T47D (cell line): ENCODE results near the gene SAFB2.

Experiments used
- DNase-seq, 2 experiments: peaks; one replicate each; pipeline versions ENCODE4 v3.0.0 to v3.0.0-alpha.2; 2011 to 2012; ENCODE audit warnings: low read depth in 1 of 2, low spot score in 1 of 2
- JUND ChIP-seq: IDR thresholded peaks from 2 replicates; pipeline ENCODE4 v1.6.1; 2012; ENCODE audit warnings: low read depth
- in situ Hi-C: cut with HindIII; loops from 2 replicates; pipeline ENCODE4 v1.10.0; 2016; ENCODE audit warnings: low sequenced_read_pairs, low pct_unique_long_range_greater_than_20kb

The SAFB2 gene

DNA sequence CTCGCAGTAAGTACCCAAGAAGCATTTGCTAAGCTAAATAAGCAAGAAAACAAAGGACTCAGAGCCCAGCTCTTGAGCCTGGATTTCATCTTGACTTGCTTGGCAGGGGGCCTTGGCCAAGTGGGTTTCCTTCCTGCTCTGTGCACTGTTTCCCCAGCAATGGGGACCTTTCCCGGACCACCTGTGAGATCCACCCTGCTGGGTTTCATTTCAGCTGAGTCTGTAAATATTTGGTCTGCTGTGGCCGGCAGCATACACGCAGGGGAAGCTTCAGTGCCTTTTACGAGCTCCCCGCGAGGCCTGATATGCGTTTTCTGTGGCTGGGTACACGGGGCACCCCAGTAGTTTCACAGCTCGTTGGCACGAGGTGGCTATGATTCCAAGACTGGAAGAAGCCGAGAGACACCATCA is 42.4 kb downstream of the SAFB2 start:
- DNase-seq = no peak
- in situ Hi-C loops = no loop called here
- TF ChIP-seq JUND = no peak

DNA sequence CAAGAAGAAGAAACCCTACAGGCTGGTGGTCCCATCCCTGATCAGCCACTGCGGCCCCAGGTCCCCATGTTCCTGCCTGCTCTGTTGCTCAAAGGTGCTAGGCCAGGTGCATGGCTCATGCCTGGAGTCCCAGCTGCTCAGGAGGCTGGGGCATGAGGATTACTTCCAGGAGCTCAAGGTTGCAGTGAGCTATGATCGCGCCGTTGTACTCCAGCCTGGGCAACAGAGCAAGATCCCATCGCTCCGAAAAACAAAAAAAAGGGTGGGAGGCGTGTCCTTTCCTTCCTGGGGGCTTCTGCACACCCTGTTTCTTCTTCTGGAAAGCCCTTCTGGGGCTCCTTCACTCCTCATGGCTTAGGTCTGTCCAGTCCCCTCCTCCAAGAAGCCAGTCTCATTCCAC is 42.9 kb downstream of the SAFB2 start:
- TF ChIP-seq JUND = no peak
- in situ Hi-C loops = no loop called here
- no peak for DNase-seq

DNA sequence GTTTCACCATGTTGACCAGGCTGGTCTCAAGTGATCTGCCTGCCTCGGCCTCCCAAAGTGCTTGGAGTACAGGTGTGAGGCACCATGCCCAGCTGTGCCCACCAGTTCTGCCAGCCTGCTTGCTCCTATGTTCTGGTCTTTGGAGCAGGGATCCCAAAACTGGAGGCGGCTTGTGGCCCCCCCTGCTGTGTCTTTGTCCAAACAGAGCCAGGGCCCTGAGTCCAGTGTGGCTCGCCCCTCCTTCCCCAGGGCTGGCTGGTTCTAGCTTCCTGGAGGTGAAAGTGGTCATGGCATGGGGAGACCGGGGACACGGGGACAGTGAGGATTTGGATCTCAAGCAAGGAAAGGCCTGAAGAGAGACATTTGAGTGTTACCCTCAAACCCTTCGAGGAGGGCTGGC is 43.3 kb downstream of the SAFB2 start:
- no peak for TF ChIP-seq JUND
- DNase-seq = no peak
- in situ Hi-C loops = no loop called here

DNA sequence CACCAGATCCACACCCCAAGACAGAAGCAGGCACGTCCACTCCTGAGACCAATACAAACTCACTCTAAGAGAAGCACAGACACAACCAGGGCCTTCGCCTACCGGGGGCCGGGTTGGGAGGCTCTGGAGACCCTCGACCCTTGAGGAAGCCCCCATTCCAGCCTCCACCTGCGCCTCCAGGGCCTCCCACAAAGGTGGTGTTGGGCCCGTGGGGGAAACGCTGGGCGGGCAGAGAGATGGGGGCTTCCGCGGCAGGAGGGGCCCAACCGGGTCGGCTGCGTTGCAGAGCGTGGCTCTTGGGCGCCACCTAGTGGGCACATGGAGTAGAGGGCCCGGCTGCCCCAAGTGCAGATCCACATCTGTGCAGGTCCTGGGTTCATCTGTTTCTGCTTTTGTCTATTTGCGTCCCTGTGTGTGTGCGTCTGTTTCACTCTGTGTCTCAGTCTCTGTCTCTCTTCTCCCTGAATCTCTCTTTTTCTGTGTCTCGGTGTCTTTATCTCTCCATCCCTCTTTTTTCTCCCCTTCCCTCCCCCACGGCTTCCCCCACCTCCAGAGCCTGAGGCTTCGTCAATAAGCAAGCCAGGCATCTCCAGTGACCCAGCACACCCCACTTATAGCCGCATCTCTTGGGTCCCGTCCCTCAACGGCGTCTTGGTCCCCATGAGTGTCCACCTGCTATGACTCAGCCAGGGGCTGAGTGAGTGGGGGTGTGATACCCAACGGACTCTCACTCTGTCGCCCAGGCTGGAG is 44.3 kb downstream of the SAFB2 start:
- peak; percentile 50 for DNase-seq
- in situ Hi-C loops = no loop called here

DNA sequence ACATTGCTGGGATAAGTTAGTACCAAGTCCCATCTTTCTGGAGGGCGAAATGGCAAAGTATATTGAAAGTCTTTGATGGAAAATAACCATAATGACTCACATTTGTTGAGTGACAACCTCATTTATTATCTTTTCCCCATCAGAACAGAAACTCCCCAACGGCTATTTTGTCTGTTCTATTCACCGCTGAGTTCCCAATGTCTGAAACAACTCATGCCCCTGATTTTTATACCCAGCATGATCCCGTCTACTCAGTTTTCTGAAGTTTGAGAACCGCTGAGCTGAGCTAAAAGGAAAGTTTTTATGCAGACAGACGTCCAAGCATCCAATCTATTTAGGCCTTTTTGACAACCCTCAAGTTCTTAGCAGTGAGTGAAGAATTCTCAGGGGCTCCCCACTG is 47.0 kb downstream of the SAFB2 start:
- no peak for TF ChIP-seq JUND
- no peak for DNase-seq
- in situ Hi-C loops = no loop called here

More for the DNA sequence above, 44.3 kb downstream of the SAFB2 start:
- no peak for TF ChIP-seq JUND

DNA sequence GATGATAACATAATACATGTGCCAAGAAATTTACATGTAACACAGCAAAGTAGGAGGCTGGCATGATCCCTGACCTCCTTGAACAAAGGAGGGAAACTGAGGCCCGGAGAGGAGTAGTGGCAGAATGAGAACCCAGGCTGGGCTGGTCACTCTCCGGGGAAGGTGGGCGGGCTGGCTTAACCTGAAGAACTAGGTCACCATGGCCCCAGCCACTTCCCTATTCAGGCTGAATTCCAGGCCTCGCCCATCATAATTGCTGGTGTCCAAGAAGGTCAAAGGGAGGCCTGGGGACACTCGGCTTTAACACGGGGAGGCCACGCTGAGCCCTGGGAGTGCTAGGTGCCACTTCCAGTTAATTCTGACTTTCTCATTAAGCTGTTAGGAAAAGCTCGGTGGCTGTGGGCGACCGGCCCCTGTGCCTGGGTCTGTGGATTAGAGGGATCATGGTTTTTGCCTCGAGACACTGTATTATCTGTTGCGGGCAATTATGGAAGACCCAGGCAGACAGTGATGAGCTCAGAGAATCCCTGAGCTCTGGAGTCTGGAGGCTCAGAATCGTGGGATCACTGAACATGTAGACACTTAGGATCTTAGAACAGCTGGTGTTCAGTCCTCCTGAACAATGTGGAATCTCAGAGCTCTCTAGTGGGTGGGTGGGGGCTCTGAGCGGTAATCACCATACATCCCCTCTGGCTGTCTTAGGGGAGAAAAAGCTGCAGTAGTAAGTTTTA is 49.9 kb downstream of the SAFB2 start:
- peak in 1 of 2 experiments; percentile 67 for DNase-seq
- no peak for TF ChIP-seq JUND
- in situ Hi-C loops = no loop called here

DNA sequence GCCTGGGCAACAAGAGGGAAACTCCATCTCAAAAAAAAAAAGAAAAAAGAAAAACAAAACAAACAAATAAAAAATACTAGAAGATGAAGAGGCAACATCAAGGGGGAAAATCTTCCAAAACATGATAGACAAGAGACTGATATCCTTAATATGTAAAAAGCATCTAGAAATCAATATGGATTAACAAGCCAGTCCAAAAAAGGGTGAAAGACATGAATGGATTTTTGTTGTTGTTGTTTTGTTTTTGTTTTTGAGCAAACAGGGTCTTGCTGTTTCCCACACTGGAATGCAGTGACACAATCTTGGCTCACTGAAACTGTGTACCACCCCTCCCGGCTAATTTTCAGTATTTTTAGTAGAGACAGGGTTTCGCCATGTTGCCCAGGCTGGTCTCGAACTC is 50.8 kb downstream of the SAFB2 start:
- in situ Hi-C loops = no loop called here
- no peak for DNase-seq
- TF ChIP-seq JUND = no peak

DNA sequence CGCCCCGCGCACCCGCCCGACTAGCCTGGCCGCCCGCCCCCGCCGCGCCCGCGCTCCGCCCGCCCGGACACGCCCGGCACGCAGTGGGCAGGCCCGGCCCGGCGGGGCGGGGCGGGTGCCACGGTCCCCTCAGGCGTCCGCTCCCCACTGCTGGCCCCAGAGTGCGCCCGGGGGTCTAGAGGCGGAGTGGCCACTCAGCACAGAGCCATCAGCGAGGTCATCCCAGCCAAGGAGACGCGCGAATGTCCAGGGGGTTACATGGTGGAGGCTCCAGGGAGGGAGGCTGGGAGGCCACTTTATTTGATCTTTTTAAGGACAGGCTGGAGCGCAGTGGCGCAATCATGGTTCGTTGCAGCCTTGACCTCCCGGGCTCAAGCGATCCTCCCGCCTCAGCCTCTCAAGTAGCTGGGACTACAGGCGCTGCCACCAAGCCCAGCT is 54.6 kb downstream of the SAFB2 start:
- in situ Hi-C loops = no loop called here
- TF ChIP-seq JUND = no peak
- DNase-seq = peak in 1 of 2 experiments; percentile 51

DNA sequence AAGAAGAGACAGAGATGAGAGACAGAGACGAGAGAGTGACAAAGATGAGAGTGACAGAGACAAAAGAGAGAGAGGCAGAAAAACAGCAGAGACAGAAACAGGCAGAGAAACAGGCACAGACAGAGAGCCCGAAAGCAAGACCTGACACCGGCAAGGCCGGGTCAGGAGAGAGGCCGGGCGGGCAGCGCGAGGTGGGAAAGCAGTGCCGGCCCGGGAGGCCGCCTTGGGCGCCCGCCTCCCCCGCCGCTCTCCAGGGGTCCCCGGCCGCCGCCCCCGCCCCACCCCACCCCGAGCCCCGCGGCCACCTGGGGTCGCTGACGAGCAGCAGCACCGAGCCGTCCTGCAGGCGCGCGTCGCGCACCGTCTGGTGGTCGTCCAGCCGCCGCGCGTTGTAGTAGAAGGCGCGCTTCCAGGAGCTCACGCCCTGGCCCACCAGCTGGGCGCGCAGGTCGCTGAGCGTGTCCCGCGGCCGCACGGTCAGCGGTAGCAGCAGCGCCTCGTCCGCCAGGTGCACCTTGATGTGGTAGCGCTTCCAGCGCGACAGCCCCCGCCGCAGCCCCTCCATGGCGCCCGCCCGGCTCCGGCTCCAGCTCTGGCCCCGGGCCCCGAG is 55.1 kb downstream of the SAFB2 start, which contains the start of gene TINCR:
TSS of gene TINCR (minus strand) at position 594 of the 610 bp plus-strand sequence.
- in situ Hi-C loops = no loop called here
- TF ChIP-seq JUND = no peak

DNA sequence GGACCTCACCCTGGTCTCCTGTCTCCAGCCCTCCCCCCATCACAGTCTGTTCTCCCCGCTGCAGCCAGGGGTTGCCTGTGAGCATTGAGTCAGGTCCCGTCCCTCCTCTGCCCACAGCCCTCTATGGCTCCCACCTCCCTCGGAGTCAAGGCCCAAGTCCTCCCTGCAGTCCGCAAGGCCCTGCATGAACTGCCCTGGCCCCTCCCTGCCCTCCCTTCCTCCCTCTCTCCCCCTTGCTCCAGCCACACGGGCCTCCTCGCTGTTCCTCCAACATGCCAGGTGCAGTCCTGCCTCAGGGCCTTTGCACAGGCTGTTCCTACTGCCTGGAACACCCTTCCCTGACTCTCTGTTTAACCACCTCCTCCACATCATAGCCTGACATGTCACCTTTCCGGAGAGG is 57.6 kb downstream of the SAFB2 start:
- no peak for TF ChIP-seq JUND
- in situ Hi-C loops = no loop called here
- DNase-seq = no peak

More for the DNA sequence above, 55.1 kb downstream of the SAFB2 start, which contains the start of gene TINCR:
- no peak for DNase-seq

DNA sequence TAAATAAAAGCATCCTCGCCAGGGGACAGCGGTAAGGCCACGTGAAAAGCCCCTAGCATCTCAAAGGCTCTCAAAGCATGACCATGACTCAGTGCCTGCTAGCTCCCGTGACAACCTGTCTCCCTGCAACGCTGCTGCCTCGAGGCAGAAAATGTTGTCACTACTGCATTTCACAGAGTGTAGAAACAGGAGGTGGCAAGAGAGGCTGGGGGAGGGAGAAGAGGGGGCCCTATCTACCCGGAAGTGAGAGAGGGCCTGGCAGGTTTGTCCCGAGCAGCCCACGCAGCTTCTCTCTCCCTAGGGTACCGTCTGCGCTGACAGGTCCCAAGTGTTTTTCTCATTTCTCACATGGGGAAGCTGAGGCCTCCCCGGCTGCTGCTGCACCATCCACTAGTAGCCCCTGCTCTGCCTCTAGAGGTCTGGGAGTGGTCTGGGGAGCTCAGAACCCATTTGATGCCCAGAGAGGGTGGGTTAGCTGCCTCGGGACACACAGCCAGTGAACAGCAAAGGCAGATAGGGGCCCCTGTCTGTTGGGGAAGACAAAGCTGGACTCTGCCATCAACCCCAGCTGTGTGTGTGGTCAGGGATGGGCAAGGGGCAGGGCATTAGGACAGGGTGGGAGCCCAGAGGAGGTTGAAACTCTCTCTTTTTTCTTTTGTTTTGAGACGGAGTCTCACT is 58.5 kb downstream of the SAFB2 start:
- in situ Hi-C loops = no loop called here
- TF ChIP-seq JUND = no peak
- peak in 1 of 2 experiments; percentile 71 for DNase-seq

DNA sequence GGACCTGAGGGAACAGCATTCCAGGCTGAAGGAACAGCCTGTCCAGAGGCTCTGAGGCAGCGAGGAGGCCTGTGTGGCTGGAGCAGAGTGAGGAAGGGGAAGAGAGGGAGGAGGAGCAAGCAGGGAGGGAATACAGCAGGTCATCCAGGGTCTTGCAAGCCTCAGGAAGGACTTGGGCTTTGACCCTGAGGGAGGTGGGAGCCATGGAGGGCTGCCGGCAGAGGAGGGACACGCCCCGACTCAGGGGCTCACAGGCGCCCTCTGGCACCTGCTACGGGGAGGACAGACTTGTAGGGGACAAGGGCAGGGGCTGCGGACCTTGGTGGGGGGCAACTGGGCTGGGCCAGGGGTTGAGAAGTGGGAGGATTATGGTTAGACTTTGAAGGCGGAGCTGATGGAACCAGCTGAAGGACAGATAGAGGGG is 59.6 kb downstream of the SAFB2 start:
- in situ Hi-C loops = no loop called here
- no peak for DNase-seq

More for the DNA sequence above, 59.6 kb downstream of the SAFB2 start:
- TF ChIP-seq JUND = no peak
